Measurements from ENCODE around the gene SIMC1.

DNA sequence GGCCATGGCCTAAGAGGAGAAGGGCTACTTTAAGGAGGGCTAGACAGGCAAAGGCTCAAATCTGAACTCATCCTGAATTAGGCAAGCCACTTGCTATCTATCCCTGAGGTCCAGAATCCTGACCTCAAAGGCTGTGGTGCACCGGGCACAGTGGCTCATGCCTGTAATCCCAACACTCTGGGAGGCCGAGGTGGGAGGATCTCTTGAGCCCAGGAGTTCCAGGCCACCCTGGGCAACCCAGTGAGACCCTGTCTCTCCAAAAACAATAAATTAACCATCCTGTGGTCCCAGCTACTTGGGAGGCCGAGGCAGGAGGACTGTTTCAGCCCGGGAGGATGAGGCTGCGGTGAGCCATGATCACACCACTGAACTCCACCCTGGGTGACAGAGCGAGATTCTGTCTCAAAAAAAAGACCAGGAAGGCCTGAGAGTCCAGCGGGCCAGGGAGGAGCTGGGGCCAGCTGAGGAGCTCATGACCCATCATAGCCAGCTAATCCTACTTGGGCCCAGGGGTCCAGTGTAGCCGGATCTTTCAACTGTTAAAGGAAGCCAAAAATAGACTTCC, 146.2 kb downstream of the SIMC1 start:
- TF ChIP-seq CTCF (IDR thresholded peaks at IDR 0.05) (no peak), POLR2A (IDR thresholded peaks at IDR 0.05; ENCODE audit: low read depth) (no peak), POLR2AphosphoS5 (IDR thresholded peaks at IDR 0.05) (no peak)

All from esophagus muscularis mucosa (tissue), 3 donors.